ENCODE data around the gene ANGEL1.

ANGEL1 gene

DNA sequence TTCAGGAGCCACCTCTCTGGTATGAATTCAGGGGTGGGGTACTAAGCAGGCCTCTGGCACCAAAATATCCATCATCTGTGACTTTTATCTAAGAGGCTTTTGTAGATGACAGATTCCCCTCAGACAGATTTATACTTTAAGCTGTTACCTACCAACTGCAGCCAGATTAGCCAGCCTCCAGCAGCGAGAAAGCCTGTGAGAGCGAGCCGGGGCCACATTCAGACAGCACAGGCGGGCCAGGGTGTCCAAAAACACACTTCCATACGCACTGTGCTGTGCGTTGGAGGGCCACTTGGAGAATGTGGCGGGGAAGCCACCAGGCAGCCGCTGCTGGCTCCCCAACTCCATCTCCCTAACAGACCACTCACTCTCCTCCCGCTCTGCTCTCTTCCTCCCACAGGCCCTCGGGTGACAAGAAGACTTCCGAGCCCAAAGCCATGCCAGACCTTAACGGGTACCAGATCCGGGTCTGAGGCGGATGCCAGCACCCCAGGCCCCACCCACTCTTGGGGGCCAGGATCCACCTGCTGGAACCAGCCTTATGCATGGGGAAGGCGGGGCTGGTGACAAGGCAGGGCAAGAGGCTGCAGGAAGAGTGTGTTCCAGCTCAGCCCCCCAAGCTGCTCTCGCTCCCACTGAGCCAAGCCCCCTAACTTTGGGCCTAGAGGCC lies 34.0 kb downstream of the ANGEL1 start:
- no peak for DNase-seq

DNA sequence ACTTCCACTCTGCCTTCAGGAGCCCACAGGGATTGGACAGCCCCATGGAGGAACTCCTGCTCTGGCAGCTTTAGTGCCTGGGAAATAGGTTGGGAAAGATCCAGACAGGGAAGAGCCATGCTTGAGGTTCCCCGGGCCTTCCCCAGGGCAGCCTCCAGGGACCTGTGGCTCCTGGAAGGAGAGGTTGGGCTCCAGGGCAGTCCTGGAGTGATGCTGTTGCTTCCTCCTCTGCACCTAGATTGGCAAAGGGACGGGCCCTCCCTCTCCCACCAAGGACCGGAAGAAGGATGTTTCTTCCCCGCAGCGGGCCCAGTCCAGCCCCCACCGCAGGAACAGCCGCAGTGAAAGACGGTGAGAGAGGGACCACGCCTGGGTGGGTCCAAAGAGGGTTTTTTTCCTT lies 35.0 kb downstream of the ANGEL1 start:
- no peak for DNase-seq

DNA sequence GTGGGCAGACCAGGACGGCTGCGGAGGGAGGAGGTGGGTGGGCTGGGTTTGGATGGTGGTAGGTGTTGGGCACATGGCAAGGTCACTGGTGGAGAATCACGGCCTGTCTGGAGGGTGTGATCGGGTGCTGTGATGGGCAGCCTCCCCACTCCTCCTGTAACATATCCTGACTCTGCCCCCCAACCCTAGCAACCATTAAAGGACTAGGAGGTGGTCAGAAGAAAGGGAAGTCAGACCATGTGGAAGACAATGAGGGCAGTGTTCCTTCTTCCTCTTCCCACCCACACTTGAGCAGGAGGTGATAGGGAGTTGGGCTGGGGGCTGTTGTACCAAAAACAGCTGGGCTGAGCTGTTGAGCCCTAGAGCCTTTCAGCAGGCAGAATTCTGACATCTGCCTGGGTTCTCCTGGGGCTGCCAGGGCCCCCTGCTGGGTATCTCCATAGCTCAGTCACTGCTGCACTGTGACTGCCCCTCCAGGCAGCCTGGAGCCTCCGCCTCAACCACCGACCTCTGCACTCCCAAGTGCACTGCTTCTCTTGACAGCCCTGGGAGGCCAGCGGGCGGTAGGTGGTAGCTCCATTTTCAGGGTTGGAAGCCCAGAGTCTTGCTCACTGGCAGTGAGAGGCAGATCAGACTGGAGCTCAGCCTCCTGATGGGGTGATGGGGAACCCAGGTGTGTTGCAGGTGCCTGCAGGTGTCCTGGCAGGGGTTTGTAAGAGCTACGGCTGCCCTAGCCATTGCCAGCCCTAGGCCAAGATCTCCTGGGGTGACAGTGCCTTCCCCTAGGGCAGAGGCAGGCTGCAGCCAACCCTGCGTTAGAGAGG lies 36.0 kb downstream of the ANGEL1 start:
- DNase-seq, result peak in 1 of 2 experiments; percentile 62

DNA sequence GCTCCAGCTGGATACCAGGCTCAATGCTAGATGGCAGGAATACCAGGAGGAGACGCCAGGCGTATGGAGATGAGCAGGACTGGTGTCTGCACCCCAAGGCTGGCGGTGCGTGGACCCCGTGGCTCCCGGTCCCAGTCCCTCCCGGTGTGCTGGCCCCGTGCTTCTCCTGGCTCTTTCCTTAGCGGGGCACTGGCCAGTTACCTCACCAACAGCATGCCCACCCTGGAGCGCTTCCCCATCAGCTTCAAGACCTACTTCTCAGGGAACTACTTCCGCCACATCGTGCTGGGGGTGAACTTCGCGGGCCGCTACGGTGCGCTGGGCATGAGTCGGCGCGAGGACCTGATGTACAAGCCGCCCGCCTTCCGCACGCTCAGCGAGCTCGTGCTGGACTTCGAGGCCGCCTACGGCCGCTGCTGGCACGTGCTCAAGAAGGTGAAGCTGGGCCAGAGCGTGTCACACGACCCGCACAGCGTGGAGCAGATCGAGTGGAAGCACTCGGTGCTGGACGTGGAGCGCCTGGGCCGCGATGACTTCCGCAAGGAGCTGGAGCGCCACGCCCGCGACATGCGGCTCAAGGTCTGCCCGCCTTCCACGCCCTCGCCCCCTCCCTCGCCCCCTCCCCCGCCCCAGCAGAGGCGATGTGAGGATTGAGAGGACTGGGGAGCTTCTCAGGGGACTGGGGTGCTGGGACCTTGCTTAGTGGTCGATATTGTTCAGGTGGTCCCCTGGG lies 36.8 kb downstream of the ANGEL1 start:
- no peak for DNase-seq

DNA sequence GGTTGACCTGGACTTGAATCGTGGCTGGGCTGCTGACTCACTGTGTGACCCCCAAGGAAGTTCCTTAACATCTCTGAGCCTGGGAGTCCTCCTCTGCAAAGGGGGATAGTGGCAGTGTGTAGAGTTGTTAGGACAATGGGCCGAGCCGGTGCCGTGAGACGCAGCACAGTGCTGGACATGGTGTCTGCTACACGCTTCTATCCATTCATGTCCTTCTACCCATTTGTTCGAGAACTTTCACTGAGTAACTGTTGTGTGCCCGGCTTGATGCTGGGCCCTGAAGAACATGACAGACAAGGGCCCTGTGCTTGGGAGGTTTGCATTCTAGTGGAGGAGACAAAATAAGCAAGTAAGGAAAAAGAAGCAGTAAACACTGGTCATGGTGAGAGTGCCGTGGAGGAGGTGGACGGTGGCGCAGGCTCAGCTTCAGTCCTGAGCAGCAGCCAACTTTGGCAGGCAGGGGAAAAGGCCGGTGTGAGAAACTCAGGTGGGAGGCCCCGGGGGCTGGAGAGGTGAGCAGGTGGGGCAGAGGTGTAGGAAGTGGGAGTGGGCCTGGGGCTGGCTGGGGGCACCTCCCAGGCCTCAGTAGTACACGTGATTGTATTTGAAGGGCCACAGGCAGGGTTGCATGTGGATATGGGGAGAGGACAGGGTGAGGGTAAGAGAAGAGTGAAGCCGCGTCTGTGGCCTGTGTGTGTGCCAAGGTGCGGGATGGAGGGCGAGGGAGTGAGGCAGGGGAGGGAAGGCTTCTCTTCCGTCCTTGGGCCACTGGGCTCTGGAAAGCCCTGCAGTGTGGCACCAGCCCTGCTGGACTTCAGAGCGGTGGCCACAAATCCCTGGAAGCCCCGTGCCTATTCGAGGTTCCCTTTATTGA lies 37.6 kb downstream of the ANGEL1 start:
- no peak for DNase-seq

DNA sequence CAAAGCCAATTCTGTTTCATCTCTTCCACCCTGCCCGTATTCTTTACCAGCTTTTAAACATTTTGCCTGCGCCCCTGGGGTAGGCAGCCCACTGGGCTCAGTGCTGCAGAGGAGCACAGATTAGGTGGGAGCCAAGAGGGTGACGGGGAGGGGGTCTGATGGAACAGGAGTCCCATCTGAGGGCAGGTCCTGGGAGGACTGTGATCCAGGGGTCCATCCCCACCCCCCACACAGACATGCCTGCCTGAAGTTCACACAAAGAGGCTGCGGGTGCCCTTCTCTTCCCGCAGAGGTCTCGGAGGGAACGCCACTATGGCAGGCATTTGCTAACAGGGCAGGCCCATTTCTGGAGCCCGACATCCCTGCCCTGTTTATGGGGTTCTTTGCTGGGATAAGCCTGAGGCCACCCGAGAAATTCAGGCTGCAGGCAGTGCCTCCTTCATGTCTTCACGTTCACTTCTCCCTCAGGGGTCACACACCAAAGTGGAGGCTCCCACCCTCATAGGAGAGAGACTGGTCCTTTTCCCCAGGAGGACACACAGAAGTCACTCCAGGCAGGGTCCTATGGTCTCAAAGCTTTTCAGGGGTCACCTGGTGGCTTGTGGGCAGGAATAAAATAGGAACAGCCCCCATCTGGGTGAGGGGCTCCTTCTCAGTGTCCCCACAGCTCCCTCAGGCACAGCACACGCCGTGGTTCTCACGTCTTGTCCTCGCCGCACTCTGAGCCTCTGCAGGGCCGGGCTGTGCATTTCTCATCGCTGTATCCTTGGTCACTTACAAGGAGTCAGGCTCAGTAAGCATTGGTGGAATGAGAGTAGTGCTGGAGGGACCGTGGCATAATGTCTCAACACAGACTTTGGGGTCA lies 38.5 kb downstream of the ANGEL1 start:
- DNase-seq, result no peak

DNA sequence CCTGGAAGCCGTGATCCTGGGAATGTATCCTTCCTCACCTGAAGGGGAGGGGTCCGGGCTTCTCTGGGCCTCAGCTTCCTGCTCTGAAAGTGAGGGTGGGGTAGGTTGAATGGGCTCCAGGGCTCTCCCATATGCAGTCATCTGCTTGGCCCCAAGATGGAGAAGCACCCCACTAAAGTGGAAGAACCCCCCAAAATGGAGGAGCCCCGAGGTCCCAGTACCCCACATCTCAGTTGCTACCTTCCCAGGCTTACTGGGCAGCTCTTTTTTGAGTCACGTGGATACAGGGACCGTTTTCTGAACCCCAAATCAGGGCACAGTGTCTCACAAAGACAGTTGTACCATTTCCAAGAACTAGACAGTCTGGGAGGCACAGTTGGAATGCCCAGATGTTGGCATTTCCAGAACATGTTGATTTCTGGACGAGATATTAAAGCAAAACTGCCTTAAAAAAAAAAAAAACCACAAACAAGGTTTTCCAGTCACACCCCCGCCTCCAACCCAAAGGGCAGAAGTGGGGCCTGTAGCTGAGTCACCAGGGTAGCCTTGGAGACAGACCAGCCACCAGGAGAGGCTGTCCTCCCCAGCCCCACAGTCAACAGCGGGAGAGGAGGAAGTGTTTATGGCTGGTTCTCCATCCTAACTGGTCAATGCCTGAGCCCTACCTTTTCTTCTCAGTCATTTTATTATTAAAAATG lies 39.3 kb downstream of the ANGEL1 start:
- no peak for DNase-seq

DNA sequence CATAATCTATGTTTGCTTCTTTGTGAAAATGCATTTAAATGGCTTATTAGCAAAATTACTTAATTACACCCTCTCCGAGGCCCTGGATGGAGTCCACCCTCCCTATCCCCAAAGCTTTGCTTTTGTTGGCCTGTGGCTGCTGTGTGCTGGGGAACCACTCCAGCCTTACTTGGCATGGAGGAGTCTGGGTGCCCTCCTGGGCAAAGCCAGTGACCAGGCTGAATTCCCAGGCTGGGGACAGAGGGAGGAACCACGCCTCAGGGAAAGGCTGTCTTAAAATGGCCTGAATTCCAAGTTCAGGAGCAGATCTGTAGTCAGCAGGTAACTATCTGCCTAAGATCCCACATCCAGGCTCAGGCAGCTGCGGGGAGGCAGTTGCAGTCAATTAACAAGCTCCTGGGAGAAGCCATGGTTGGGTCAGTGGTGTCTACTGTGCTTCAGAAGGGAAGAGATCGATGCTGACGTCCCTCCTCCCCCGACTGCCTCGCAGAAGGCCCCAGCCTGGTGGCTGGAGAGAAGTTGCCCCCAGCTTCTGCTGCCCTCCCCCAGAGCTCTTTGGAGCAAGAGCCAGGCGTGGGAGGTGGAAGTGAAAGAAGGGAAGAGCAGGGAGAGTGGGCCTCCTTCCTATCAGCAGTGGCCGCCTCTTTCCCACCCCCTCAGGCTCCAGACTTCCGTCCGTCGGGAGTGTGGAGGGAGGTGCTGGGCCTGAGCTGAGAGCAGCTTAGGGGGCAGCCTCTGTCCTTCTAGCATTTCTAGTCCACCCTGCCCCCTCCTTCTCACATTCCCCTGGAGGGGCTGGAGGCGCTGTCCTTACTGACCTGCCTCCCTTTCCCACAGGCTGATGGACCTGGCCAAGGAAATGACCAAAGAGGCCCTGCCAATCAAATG lies 40.1 kb downstream of the ANGEL1 start:
- DNase-seq, result no peak

DNA sequence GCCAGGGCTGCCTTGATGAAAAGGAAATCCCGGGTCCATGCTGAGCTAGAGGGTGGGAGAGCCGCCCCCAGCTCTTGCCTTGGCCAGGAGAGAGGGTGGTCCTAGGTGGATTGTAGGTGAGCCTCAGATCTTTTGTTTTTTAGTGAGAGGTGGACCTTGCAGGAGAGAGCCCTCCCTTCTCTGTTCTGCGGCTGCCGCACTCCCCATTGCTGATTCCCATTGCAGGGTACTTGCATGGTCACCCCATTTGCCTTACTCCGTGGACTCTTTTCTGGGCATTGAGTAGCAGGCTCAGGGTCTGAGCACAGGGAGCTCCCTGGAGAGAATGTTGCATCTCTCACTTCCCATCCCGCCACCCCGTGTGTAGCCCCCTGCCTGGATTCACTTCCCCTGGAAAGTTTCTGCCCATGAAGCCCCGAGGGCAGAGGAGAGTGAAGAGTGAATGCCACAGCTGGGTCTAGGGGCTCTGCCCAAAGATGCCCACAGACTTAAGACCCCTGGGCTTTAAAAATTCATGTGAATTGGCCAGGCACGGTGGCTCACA lies 41.2 kb downstream of the ANGEL1 start:
- no peak for DNase-seq

DNA sequence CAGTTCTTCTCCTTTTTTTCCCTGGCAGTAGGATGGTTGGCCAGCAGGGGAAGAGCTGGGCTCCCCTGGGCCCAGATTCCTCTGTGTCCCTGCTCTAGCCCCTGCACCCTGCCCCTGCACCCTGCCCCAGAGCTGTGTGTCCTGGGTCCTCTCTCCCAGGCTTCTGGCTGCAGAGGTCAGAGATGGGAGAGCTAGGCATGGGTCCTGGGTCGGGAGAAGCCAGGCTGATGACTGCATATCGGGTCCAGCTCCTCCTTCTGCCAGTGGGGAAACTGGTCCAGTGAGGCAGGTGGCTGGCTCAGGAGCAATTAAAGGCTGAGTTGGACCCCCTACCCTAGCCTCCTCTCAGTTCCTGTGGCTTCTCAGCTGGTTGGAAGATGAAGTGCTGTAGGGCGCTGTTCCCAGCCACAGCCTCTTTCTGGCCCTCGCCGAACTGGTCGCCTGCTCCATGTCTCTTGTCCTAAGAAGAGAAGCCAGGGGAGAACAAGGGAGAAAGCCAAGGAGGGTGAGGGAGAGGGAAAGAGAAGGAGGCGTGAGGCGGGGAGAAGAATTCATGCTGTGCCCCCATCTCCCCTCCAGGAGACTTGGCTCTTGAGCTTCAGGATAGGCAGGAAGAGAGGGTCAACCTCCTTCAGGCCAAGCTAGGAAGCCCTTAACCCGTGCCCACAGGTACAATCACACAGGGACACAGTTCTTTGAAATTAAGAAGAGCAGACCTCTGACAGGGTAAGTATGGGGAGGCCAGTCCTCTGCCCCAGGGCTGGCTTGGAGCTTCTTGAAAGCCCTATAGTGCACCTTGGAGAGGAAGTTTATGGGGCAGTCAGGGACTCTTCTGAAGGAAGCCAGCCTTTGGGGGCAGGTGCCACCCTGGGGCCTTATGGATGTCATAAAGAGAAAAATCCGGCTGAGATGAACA lies 41.9 kb downstream of the ANGEL1 start:
- DNase-seq, result no peak

DNA sequence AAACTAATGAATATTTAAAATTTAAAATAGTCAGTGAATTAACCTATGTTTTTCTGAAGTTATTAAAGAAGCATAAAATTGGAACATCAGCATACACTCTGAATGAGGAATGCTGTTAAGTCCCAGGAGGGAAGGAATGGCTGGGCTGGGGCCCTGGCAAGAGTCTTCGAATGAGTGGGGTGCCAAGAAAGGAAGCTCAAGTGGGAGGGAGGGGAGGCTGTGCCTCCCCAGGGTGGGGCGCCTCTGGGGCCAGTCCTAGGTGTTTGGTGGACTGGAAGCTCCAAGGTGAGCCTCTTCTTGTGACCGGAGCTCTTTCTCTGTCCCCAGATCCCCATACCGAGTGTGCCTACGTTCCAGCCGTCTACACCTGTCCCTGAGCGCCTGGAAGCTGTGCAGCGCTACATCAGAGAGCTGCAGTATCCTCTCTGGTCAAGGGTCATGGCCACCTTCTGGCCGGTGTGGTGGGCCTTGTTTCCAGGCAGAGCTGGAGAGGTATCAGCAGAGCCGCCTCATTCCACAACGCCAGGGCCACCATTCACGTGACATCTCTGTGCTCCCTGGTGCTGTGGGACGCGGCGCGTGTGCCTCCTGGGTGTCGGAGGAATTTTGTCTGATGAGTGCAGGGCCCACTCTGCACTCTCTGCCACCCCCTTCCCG lies 42.9 kb downstream of the ANGEL1 start:
- no peak for DNase-seq

DNA sequence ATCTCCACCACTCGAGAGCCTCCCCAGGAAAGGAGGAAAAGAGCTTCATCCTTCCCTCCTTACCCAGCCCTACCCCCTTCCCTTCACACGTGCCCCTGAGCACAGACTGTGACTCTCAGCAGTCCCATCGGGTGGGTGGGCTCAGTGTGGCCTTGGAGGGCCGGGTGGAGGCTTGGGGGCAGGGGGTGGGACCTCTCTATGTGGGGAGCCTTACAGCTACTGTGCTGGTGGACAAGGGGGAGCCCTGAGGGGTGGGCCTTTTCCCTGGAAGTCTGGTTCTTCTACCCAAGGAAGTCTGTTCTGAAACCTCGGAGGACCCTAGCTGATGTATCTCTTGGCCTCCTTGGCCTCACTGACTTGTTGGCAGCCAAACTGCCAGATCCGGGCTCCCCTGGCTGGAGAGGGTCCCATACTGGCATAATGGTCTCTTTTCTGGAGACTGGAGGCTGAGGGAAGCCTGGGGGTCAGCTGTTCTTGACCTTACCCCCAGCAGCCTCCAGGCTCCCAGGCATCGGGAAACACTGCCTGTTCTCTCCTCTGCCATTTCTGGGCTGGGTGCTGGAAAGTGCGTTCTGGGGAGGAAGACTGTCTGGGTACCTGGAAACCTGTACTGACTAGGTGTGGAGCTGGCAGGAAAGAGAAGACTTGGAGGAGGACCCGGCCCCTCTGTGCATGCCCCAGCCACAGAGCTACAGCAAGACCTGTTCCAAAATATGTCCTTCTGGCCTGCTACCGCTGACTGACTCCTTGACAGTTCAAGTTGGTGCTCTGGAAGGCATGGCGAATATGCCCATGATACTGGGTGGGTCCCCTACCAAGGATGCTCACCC lies 43.8 kb downstream of the ANGEL1 start:
- DNase-seq, result no peak

DNA sequence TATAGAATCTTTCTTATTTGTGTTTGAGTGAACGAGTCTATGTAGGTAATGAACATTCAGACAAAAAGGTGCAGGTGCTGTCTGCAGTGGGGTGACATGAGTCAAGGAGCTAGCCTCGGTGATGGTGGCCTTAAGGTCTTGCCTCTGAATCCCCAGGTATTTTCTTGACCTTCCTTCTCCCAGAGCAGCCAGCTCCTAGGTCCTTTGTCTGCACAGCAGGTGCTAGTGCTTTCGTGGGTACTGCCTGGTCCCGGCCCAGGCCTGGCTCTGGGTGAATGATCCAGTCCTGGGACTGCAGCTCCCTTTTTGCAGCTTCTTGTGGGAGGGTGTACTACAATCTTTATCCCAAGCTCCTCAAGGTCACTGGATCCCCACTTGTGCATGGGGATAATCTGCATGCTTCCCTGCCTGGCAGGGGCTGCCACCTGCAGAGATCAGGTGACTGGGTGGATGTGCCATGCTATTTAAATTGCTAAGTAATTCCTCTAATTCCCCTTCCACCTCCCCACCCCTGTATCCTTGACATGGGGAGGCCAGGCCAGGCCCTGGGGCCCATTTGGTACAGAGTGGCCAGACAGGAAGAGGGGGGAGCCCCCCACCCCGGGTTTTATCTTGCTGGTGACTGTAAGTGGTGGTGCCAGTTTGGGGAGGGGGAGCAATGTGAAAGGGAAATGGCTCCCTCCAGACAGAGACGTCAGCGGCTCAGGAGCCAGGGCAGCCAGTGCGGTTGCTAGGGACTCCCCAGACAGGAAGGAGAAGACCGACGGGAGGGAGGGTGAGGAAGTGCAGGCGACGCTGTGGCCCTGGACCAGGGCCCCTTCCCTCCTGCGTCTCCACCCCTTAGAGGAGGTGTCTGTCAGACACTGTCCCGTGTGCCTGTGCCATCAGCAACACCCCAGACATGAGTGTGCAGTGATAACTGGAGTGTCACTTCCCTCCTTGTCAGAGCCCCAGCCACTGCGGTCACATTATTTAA lies 44.7 kb downstream of the ANGEL1 start:
- peak in 1 of 2 experiments; percentile 47 for DNase-seq

DNA sequence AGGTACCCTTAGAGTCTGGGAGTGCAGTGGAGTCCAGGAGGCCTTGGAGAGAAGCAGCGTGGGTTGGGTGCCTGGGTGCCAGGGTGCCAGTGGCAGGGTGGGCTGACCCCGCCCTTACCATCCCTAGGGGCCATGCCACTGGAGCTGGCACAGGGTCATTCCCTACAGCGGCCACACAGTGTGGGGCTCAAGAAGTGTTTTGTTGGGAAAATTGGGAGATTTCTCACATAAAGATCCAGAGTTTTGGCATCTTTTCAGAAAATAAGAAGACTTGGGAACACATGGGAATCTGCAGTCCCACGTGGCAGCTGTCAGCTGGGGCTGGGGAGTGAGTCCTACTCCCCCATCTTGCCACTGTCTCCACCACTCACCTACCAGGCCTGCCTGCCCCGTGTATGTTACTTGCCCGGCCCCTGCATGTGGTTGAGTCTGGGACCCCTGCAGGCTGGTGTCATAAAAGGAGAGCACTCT lies 47.2 kb downstream of the ANGEL1 start:
- no peak for DNase-seq

All from NCI-H2081 (cell line).